HG03025 (cell line): ENCODE measurements around the gene MAP10.
"Not testable (repeated sequence)": the region's sequence is repeated elsewhere in the genome, so short reads cannot be mapped to it uniquely, and the experiment has no call there.

Experiments used
- ATAC-seq: cut with Tn5 transposase; IDR thresholded peaks from one replicate; pipeline ENCODE4 v1.9.1; 2021; ENCODE audit warnings: mild to moderate bottlenecking, moderate library complexity; ENCODE audit not compliant: unreplicated experiment, low FRiP score

Gene MAP10, protein sequence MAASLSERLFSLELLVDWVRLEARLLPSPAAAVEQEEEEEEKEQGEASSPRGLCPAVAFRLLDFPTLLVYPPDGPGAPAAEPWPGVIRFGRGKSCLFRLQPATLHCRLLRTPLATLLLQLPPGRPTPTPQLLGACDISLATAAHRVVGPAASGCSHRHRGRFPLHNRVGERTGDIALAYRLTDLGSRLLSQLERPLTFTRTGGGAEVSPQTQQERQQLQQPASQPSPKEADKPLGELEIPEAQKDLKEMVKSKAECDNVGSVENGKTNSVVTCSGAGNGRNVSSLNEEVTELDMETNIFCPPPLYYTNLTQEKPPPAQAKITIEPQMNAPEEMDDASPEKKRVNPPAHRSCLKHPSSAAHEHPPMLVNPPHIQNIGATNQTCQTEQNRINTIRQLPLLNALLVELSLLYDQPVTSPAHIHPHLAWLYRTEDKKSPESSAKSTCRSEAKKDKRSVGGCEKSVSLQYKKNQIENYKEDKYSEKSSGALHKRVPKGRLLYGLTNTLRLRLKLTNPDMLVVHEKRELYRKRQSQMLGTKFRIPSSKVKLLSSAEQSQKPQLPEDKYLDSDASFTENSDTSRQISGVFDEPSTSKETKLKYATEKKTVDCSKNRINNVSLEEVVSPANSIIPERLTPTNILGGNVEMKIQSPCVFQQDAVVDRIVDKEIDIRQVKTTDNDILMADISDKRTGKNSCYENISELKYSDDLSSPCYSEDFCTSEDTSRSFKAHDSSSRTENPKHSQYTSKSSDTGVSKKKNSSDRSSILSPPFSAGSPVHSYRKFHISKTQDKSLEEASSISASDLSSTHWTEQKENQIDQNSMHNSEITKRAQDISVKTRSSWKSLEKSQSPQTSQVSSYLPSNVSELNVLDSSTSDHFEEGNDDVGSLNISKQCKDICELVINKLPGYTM

DNA sequence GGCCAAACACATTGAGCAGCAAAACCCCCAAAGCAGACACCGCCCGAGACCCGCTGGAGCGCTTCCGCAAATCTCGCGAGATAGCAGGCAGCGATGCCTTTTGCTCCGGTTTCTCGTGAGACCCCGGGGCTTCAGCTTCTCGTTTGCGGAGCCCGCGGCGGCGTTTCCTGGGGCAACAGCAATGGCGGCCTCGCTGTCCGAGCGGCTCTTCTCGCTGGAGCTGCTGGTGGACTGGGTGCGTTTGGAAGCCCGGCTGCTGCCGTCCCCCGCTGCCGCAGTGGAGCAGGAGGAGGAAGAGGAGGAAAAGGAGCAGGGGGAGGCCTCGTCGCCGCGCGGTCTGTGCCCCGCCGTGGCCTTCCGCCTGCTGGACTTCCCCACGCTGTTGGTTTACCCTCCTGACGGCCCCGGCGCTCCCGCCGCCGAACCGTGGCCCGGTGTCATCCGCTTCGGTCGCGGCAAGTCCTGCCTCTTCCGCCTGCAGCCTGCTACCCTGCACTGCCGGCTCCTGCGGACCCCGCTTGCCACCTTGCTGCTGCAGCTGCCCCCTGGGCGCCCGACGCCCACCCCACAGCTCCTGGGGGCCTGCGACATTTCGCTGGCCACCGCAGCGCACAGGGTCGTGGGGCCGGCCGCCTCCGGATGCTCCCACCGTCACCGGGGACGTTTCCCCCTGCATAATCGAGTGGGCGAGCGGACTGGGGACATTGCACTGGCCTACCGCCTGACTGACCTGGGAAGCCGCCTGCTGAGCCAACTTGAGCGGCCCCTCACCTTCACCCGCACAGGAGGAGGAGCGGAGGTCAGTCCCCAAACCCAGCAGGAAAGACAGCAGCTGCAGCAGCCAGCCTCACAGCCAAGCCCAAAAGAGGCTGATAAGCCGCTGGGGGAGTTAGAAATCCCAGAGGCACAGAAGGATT lies at the start of gene MAP10:
Gene MAP10, plus strand, starts transcription at position 148 of the 917 bp plus-strand sequence. Its CDS starts 34 bp downstream, at position 182.
- peak; percentile 71 for ATAC-seq

DNA sequence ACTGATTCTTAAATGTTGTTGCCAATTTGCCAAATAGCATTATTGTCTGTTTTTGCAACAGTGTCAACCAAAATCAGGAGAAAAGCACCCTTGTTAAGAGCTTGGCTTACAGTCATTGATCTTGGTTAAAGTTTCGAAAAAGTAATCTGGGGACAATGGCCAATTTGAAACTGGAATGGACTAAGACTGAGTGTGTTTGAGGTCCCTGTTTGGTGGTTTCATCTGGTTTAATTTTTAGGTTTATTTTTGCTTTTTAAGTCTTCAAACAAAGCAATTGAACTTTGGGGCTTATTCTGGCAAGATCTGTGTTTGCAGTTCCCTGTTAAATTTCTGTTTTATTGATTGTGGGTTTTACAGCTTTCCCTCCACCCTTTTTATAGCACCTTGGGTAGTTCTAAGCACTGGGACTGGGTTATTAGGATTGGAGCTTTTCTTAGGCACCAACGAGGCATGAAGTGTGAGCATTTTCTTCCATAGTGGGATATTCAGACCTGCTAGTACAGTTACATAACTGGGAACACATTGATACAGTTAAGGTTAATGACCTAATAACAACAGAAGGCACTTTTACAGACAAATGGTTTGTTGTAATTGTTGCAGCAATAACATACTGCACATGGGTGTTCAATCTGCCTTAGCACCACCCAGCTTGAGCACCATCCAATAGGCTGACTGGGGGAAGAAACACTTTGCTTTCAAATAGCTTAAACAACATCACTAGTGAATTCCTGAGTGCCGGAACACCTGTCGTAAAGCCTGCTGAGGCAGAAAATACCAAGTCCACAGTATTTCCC lies 40.6 kb upstream of the MAP10 start:
- ATAC-seq, result no peak

DNA sequence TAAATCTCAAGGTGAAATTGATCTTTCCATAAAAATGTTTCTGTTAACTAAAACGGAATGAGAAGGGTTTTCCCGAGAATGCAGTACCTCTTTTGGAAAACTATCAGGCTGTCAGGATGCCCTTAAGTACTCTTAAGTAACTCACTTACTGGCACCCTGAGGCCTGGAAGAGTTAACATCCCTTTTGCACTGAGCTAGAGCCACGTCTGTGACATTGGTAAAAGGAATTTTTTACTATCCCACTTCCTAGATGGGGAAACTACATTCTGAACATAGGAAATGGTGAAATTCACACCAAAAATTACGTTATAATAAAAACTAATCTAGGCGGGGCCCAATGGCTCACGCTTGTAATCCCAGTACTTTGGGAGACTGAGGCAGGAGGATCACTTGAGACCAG lies 39.7 kb upstream of the MAP10 start:
- ATAC-seq, result no peak

DNA sequence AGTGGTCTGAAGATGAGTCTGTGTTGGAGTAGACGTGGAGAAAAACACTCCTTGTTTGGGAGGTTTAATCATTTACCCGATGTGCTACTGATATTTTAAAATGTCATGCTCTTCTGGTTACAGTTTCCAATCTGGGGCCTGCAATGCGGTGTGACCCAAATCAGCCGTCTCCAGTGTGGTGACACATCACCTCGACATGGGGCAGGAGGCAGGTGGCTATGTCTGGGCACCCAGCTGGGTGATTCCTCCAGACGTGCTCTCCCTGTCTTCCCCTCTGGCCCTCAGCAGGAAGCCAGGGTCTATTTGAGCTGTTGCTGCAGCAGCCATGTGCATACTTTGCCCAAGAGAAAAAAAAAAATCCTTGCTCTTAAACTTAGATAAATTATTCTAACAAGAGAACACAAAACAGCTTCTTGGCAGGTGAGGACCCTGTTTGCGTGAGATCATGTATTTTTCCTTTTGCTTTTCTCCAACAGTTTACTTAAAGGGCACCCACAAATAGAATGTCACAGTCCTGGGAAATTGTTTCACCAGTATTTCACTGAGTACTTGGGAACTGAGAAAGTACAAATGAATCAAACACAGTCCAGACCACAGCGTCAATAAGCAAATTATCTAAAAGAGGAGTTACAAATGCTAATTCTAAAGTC lies 38.9 kb upstream of the MAP10 start:
- no peak for ATAC-seq

DNA sequence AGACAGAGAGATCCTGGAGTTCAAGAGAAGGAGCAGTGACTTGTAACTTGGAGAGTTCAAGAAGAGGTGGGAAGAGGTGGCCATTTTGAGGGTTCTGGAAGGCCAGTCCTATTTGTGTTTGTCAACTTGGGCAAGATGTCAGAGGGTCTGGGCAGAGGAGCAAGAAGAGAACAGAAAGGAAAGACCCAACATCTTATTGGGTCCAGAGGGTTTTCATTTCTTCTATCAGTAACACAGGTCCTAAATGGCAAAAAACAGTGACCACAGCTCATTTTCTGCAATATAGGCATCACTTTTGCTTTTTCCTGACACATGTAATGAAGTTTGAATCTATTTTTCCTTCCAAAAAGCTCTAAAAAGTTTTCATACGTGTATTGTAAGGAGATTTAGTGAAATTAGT lies 38.3 kb upstream of the MAP10 start:
- no peak for ATAC-seq

DNA sequence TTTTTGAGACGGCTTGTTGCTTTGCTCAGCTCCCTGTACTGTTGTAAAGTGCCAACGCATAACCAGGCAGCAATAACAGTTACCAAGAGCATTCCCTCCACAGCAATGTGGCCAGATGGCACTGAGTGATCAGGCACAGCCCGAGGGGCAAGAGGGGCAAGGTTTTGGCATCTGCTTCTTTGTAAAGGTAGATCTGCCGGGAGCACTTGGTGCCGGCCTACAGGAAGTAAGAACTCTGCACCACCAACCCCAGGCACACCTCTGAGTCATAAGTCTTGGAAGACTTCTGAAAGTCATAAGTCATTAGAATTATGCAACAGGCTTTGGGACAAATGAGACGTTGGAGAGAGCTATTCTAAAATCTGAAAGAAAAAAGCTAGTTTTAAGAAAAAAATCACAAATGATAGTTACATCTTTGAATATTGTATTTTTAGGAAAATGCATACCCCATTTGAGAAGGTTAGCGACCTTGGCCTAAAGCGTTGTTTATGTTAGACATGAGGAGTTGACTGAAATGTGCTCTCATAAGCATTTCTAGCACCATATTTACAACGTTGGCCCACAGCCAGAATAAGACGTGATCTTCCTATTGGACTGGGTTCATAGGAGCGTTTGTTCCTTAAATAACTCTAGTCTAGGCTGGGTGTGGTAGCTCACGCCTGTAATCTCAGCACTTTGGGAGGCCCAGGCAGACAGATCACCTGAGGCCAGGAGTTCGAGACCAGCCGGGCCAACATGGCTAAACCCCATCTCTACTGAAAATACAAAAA lies 37.7 kb upstream of the MAP10 start:
- no peak for ATAC-seq

DNA sequence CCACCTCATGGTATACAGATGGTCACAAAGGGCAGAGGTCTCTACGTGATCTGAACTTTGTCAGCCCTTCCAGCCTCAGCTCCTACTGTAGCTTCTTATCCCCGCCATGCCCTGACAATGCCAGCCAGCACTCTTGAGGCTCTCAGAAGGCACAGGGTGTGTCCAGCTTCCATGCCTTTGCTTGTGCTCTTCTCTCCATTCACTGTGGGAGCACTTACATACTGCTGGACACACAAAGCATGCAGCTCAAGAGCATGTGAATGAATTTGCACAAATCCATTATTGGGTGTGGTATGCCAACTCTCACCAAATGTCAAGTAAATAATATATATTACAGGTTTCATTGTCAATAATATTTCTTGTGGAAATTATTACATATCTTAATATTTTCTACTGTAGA lies 36.4 kb upstream of the MAP10 start:
- ATAC-seq, result no peak

DNA sequence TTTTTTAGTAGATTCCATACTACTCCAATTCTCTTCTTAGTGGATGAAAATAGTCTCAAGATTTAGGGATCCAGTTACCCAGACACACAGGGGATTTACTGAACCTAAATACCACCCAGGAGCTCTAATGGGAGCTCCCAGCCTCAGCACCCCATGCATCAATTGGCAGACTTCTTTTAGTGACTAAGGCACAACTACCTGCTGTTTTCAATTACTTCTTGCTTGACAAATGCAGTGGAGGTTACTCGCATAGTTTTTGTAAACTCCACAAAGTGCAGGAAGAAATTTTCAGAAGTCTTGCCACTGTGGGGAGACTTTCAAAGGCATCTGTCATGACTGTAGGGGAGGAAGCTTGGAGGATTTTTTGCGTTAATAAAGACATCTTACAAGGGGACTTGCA lies 35.5 kb upstream of the MAP10 start:
- ATAC-seq, result no peak

DNA sequence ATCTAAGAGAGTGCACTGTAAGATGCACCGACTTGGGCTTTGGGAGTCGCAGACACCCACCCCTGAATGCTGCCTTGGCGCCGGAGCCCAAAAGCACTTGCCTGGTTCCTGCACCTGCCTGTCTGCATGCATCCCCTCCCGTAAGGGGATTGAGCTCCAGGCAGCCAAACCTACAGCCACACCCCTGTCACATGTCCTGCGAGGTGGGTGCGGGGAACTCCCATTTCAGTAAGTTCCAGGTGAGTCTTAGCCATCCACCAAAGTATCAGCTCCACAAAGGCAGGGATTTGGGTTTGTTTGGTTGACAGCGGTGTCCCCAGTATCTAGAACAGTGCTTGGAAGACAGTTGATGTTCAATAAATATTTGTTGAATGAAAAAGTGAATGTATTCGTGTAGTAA lies 31.5 kb upstream of the MAP10 start:
- no peak for ATAC-seq

DNA sequence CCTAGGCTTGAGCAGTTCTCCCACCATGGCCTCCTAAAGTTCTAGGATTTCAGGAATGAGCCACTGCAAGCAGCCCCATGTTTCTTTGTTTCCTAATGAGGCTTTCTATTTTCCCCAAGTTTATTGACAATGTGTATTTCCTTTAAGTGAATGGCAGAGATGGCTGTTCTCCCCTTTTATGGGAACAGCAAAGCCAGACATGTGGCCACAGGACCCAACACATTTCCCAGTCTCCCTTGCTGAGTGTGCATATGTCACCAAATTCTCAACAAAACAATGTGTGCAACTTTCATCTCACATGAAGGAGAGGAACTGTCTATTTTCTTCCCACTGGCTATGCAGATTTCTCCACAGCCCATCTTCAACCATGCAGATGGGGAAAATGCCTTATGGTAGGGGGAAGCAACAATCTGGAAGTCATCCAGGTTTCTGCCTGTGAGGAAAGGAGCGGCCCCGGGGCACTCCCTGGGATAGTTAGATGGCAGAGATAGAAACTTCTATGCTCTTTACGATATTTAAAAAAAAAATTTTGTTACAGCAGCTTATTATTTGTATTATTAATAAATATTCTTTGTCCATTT lies 28.6 kb upstream of the MAP10 start:
- no peak for ATAC-seq

DNA sequence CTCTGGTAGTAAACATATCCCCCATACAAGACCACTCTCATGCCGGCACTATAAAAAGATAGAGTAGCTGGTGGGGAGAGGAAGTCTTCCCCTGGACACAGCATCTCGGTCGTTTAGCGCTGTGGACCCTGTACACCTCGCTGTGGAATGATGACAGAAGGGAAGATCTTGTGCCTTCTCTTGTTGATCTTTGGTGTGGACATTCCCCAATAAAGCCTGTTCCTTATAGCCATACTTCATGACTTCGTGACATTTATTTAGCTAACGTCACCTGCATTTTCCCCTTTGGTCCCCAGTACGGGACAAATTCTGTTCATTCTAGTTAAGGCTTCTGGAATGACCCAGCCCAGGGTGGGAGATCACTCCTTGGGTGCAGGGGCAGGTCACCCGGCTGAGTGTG lies 24.9 kb upstream of the MAP10 start:
- ATAC-seq, result no peak

DNA sequence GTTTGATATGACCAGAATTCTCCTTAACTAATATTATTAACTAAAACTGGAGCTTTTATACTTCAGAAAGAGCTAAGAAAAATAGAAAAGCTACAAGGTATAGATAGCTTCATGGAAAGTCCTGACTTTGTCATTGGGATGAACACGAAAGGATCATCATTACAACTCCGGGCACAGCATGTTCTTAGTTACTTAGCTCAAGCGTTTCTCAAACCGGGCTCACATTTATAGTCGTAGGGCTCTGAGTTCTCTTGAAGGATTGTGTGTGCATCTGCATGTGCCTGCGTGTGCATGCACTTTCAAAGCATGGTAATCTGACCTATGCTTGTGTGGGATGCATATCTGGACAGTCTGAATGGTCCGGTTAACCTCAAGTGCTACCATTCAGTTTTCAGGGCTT lies 20.4 kb upstream of the MAP10 start:
- ATAC-seq, result no peak

DNA sequence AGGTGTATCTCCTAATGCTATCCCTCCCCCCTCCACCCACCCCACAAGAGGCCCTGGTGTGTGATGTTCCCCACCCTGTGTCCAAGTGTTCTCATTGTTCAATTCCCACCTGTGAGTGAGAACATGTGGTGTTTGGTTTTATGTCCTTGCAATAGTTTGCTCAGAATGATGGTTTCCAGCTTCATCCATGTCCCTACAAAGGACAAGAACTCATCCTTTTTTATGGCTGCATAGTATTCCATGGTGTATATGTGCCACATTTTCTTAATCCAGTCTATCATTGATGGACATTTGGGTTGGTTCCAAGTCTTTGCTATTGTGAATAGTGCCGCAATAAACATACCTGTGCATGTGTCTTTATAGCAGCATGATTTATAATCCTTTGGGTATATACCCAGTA lies 19.6 kb upstream of the MAP10 start:
- not testable (repeated sequence) for ATAC-seq

DNA sequence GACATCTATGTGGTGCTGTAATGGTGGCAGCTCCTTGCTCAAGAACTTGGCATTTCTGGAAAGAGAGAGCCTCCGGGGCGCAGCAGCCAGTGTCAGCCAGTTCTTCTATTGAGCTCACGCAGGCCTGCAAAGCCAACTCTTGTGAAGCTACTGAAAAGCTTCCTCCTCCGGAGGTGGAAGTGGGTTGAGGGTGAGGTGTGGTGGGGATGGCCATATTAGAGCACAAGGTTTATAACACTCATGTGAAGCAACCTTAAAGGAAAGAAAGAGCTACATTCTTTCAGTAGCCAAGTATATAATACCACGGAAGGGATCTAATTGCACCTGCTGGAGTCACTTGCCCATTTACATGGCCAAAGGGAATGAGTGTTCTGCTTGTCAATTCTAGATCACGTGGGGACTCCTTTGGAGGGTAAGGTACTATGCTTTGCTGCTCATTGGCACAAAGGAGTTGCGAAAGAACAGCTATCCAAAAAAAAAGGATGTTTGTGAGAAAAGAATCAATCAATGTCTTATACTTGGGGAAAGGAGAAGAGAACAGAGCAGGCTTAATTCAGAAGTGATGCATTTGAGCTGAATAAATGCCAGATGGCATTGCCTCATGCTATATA lies 18.3 kb upstream of the MAP10 start:
- ATAC-seq, result no peak

DNA sequence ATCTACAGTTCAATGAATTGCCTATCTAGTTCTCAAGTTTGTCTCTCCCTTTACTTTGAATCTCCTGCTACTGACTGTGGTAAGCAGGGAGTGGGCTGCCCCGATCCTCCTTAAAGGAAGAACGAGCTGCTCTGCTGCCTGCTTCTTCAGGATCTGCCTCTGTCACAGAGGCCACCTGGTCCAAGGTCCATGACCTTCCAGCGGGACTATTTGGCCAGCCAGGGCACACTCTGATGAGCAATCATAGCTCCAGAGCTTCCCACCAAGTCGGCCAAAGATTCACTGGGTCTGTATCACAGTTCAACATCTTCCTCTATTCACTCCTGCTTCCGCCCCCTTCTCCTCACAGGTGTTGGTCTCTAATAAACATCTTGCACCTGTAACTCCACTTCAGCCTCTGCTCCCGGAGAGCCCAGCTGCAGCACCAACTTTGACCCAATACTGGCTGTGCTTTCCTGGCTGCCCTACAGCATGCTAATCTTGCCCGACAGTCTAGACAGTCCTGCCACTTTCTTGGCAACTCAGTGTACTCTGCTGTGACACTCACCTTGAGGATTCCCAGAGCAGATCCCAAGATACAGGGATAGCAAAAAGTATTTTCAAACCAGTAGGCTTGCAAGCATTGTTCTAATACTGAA lies 16.9 kb upstream of the MAP10 start:
- ATAC-seq, result no peak

DNA sequence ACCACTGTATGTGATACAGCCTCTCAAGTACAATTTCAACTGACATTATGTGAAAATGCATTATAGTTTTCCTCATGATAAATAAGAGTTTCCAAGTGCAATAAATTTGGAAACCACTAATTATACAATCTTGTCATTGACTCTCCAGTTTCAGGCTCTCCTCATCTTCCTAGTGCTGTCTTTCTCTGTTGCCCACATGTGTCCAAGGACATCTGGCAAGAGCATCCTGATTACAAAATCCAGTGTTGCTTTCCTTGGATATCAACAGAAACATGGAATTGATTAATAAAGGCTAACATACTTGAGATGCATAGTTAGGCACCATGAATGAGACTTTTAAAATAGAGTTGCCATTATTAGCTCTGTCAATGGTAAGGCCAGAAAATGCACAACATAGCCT lies 15.6 kb upstream of the MAP10 start:
- ATAC-seq, result no peak

DNA sequence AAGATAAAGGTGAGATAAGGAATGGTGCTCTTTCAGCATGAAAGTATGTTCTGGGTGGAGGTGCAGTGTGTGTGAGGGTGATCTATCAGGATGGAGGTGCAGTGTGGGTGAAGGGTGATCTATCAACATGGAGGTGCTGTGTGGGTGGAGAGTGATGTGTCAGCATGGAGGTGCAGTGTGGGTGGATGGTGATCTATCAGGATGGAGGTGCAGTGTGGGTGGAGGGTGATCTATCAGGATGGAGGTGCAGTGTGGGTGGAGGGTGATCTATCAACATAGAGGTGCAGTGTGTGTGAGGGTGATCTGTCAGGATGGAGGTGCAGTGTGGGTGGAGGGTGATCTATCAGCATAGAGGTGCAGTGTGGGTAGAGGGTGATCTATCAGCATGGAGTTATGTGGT lies 12.3 kb upstream of the MAP10 start:
- no peak for ATAC-seq
